ENCODE measurements around the gene CYP4B1.

Gene CYP4B1

DNA sequence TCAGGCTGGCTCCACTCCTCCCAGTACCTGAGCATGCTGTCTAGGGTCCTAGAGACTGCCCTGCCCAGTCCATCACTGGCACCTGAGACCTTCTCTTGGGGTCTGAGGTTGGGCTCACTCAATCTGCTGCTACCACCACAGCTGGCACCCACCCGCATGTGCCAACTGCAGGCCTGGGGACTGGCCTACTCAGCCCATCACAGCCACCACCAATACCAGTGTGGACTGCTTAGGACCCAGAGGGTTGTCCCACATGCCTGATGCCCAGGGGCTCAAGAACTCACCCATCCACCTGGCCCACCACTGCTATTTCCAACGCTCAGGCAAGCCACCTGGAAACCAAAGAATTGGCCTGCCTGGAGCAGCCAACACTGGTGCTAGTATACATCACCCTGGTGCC is 63.5 kb downstream of the CYP4B1 start:
- DNase-seq (ENCODE audit: low spot score) = no peak
- TF ChIP-seq, protein P1, sequence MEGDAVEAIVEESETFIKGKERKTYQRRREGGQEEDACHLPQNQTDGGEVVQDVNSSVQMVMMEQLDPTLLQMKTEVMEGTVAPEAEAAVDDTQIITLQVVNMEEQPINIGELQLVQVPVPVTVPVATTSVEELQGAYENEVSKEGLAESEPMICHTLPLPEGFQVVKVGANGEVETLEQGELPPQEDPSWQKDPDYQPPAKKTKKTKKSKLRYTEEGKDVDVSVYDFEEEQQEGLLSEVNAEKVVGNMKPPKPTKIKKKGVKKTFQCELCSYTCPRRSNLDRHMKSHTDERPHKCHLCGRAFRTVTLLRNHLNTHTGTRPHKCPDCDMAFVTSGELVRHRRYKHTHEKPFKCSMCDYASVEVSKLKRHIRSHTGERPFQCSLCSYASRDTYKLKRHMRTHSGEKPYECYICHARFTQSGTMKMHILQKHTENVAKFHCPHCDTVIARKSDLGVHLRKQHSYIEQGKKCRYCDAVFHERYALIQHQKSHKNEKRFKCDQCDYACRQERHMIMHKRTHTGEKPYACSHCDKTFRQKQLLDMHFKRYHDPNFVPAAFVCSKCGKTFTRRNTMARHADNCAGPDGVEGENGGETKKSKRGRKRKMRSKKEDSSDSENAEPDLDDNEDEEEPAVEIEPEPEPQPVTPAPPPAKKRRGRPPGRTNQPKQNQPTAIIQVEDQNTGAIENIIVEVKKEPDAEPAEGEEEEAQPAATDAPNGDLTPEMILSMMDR (IDR thresholded peaks at IDR 0.05; ENCODE audit: extremely low read depth, insufficient read depth, missing control alignments) = no peak
- in situ Hi-C loops (cut with MboI; ENCODE audit: low pct_unique_long_range_greater_than_20kb, low sequenced_read_pairs, unreplicated experiment) = no loop called here

All from GM13977 (cell line).